Measurements from ENCODE around the gene ATXN1.

DNA sequence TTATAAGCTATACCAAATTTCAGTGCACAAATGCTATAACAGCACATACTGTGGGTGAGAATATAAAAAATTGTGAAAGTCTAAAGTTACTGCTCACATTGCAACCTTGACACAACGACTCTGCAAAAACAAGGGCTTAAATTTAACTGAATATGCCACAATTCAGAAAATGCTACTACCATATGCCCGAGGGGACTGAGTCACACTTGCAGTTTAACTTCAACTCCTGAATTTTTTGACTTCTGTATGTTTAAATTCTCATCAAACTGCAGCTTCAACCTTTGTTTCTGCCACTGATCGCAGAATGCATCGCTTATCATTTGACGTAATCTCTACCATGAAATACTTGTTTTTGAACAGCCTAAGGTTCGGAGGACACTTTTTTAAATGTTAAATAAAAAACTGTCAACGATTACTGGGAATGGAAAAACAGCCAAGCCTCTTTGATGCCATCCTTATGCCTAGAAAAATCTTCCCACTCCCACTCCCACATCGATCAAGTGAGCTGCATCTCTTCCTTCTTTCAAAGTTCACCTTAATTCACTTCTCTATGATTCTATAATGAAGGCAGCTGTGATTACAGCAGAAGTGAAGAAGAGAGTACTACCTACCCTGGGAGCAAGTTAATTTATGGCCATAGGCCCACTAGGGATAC is 136.5 kb downstream of the ATXN1 start:
- TF ChIP-seq, protein P1, sequence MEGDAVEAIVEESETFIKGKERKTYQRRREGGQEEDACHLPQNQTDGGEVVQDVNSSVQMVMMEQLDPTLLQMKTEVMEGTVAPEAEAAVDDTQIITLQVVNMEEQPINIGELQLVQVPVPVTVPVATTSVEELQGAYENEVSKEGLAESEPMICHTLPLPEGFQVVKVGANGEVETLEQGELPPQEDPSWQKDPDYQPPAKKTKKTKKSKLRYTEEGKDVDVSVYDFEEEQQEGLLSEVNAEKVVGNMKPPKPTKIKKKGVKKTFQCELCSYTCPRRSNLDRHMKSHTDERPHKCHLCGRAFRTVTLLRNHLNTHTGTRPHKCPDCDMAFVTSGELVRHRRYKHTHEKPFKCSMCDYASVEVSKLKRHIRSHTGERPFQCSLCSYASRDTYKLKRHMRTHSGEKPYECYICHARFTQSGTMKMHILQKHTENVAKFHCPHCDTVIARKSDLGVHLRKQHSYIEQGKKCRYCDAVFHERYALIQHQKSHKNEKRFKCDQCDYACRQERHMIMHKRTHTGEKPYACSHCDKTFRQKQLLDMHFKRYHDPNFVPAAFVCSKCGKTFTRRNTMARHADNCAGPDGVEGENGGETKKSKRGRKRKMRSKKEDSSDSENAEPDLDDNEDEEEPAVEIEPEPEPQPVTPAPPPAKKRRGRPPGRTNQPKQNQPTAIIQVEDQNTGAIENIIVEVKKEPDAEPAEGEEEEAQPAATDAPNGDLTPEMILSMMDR (IDR thresholded peaks at IDR 0.05): no peak
- TF ChIP-seq POLR2AphosphoS5 (IDR thresholded peaks at IDR 0.05) (no peak), POLR2A (IDR thresholded peaks at IDR 0.05; ENCODE audit: low read depth) (no peak), EP300 (IDR thresholded peaks at IDR 0.05) (no peak)
